H9 (cell line): ENCODE measurements around the gene PTPRN2. TPM values are rescaled to one million over a fixed set of nuclear protein-coding genes. Genes with fewer than 3 reads are reported as not detected.

Experiments used
- DNase-seq: peaks from one replicate; pipeline ENCODE4 v3.0.0-alpha.2; 2017
- H2AFZ ChIP-seq: one replicate; pipeline ENCODE4 v1.6.1; 2013; ENCODE audit warnings: mild to moderate bottlenecking, low read length, control low read depth, moderate library complexity
- H2AK5ac ChIP-seq: 2 replicates; pipeline ENCODE4 v1.6.1; 2013; ENCODE audit warnings: low read length, control low read depth, mixed read lengths; ENCODE audit not compliant: insufficient read length
- H2BK120ac ChIP-seq: one replicate; pipeline ENCODE4 v1.6.1; 2013; ENCODE audit warnings: low read depth, mild to moderate bottlenecking, low read length, control low read depth, inconsistent platforms; ENCODE audit not compliant: poor library complexity, severe bottlenecking
- H2BK12ac ChIP-seq: 2 replicates; pipeline ENCODE4 v1.6.1; 2013; ENCODE audit warnings: low read length, control low read depth, mixed read lengths, low read depth; ENCODE audit not compliant: insufficient read length
- H2BK15ac ChIP-seq: 2 replicates; pipeline ENCODE4 v1.6.1; 2013; ENCODE audit warnings: low read depth, low read length, control low read depth
- H2BK20ac ChIP-seq: one replicate; pipeline ENCODE4 v1.6.1; 2013; ENCODE audit warnings: low read depth, mild to moderate bottlenecking, low read length, control low read depth, inconsistent platforms; ENCODE audit not compliant: poor library complexity, severe bottlenecking
- H2BK5ac ChIP-seq: 2 replicates; pipeline ENCODE4 v1.6.1; 2013; ENCODE audit warnings: low read length, control low read depth, mixed read lengths; ENCODE audit not compliant: insufficient read length
- H3K14ac ChIP-seq: 2 replicates; pipeline ENCODE4 v1.6.1; 2013; ENCODE audit warnings: low read length, control low read depth; ENCODE audit not compliant: insufficient read depth
- H3K18ac ChIP-seq: 2 replicates; pipeline ENCODE4 v1.6.1; 2013; ENCODE audit warnings: low read depth, mild to moderate bottlenecking, mixed read lengths, low read length, control low read depth; ENCODE audit not compliant: insufficient read length
- H3K23ac ChIP-seq: 2 replicates; pipeline ENCODE4 v1.6.1; 2013; ENCODE audit warnings: low read length, control low read depth, mixed read lengths, low read depth; ENCODE audit not compliant: insufficient read length
- H3K23me2 ChIP-seq: 2 replicates; pipeline ENCODE4 v1.6.1; 2013; ENCODE audit warnings: low read depth, mild to moderate bottlenecking, mixed read lengths, low read length, control low read depth; ENCODE audit not compliant: insufficient read length, poor library complexity, severe bottlenecking
- H3K27ac ChIP-seq: 2 replicates; pipeline ENCODE4 v1.5.1; 2013; ENCODE audit warnings: low read length, control low read depth, mixed read lengths, low read depth; ENCODE audit not compliant: insufficient read length
- H3K27me3 ChIP-seq: 2 replicates; pipeline ENCODE4 v1.6.1; 2013; ENCODE audit warnings: low read length, control low read depth, inconsistent platforms; ENCODE audit not compliant: insufficient read depth
- H3K4ac ChIP-seq: 2 replicates; pipeline ENCODE4 v1.6.1; 2013; ENCODE audit warnings: low read depth, mild to moderate bottlenecking, control low read depth, inconsistent platforms, low read length, moderate library complexity
- H3K4me1 ChIP-seq: 2 replicates; pipeline ENCODE4 v1.6.1; 2013; ENCODE audit warnings: low read length, control low read depth, inconsistent platforms; ENCODE audit not compliant: insufficient read depth
- H3K4me2 ChIP-seq: 2 replicates; pipeline ENCODE4 v1.6.1; 2013; ENCODE audit warnings: low read length, control low read depth, mixed read lengths; ENCODE audit not compliant: insufficient read length, insufficient read depth
- H3K56ac ChIP-seq: 2 replicates; pipeline ENCODE4 v1.6.1; 2013; ENCODE audit warnings: low read depth, mild to moderate bottlenecking, mixed read lengths, low read length, control low read depth; ENCODE audit not compliant: insufficient read length
- H3K79me1 ChIP-seq: 2 replicates; pipeline ENCODE4 v1.6.1; 2013; ENCODE audit warnings: low read depth, mild to moderate bottlenecking, moderate library complexity, low read length, control low read depth, inconsistent platforms; ENCODE audit not compliant: insufficient read depth, poor library complexity, severe bottlenecking
- H3K79me2 ChIP-seq: 2 replicates; pipeline ENCODE4 v1.6.1; 2013; ENCODE audit warnings: low read length, control low read depth, inconsistent platforms; ENCODE audit not compliant: insufficient read depth
- H3K9ac ChIP-seq: 2 replicates; pipeline ENCODE4 v1.6.1; 2013; ENCODE audit warnings: low read length, control low read depth, mixed read lengths; ENCODE audit not compliant: insufficient read length; ENCODE audit errors: extremely low read depth
- H3K9me3 ChIP-seq: one replicate; pipeline ENCODE4 v1.6.1; 2013; ENCODE audit warnings: low read depth, low read length, inconsistent platforms; ENCODE audit not compliant: control insufficient read depth
- H3T11ph ChIP-seq: one replicate; pipeline ENCODE4 v1.6.1; 2013; ENCODE audit warnings: mild to moderate bottlenecking, low read length, control low read depth, inconsistent platforms
- H4K20me1 ChIP-seq: one replicate; pipeline ENCODE4 v1.6.1; 2013; ENCODE audit not compliant: control insufficient read depth, insufficient read length, insufficient read depth
- H4K5ac ChIP-seq: 2 replicates; pipeline ENCODE4 v1.6.1; 2013; ENCODE audit warnings: low read depth, mild to moderate bottlenecking, mixed read lengths, low read length, control low read depth; ENCODE audit not compliant: insufficient read length
- H4K8ac ChIP-seq: replicated peaks from 2 replicates; pipeline ENCODE4 v1.6.1; 2013; ENCODE audit warnings: low read length, control low read depth, mixed read lengths, low read depth; ENCODE audit not compliant: insufficient read length
- H4K91ac ChIP-seq: 2 replicates; pipeline ENCODE4 v1.6.1; 2013; ENCODE audit warnings: low read depth, mild to moderate bottlenecking, moderate library complexity, mixed read lengths, low read length, control low read depth; ENCODE audit not compliant: insufficient read length
- H3K27ac Mint-ChIP-seq, 3 experiments: 2 replicates in 2 of 3; 3 replicates in 1 of 3; pipeline ENCODE4 v1.8.0; 2020 to 2021; ENCODE audit warnings: mixed read lengths in 3 of 3, mild to moderate bottlenecking in 1 of 3, moderate library complexity in 1 of 3
- H3K27me3 Mint-ChIP-seq: 2 replicates; pipeline ENCODE4 v1.8.0; 2021; ENCODE audit warnings: low read depth, mild to moderate bottlenecking, moderate library complexity, mixed read lengths
- H3K36me3 Mint-ChIP-seq, 3 experiments: 2 replicates in 2 of 3; 3 replicates in 1 of 3; pipeline ENCODE4 v1.8.0; 2020 to 2021; ENCODE audit warnings: low read depth in 3 of 3, mixed read lengths in 3 of 3; ENCODE audit not compliant: insufficient read depth in 1 of 3
- H3K4me1 Mint-ChIP-seq, 2 experiments: 2 replicates each; pipeline ENCODE4 v1.8.0; 2020; ENCODE audit warnings: mixed read lengths in 2 of 2
- H3K4me3 Mint-ChIP-seq, 2 experiments: 2 replicates in 1 of 2; 3 replicates in 1 of 2; pipeline ENCODE4 v1.8.0; 2020 to 2021; ENCODE audit warnings: mild to moderate bottlenecking in 2 of 2, mixed read lengths in 2 of 2, moderate library complexity in 1 of 2
- H3K9me3 Mint-ChIP-seq, 2 experiments: 2 replicates in 1 of 2; 3 replicates in 1 of 2; pipeline ENCODE4 v1.8.0; 2020; ENCODE audit warnings: mild to moderate bottlenecking in 2 of 2, mixed read lengths in 2 of 2, moderate library complexity in 1 of 2
- CTCF ChIP-seq: fragments of 200-600 bp; sonication (generic); conservative IDR thresholded peaks from 3 replicates; pipeline ENCODE4 v1.8.0; 2021; ENCODE audit warnings: antibody characterized with exemption, mild to moderate bottlenecking
- WGBS: extraction: QIAGEN DNeasy Blood & Tissue Kit; methylation state at CpG from one replicate; pipeline ENCODE4 v1.1.7; 2013; ENCODE audit warnings: missing lambda C conversion rate, low lambda C conversion rate, mixed read lengths; ENCODE audit not compliant: insufficient read length; ENCODE audit errors: extremely low coverage; 5-methylcytosine and 5-hydroxymethylcytosine counted together
- total RNA-seq: library from RNA; stranded (reverse); gene quantifications from 2 replicates; pipeline ENCODE4 v1.2.1, GENCODE V29; 2021

Gene PTPRN2
- total RNA-seq, 1 experiment from 2014 or later, result 5.2 TPM

- H3K27me3 ChIP-seq, result no peaks in the 10 kb centered on the region
- H4K91ac ChIP-seq, result no peak overlapping the region
- no peak overlapping the region for H3K4ac ChIP-seq
- H3K23ac ChIP-seq, result no peak overlapping the region
- H4K20me1 ChIP-seq, result no peaks in the 10 kb centered on the region
- Mint-ChIP-seq H3K9me3 (peaks cover 0 to 3% of the 10 kb centered on the region in 2 experiments; a peak in 1 of 5 replicates), H3K27me3 (no peaks in the 10 kb centered on the region; the same call in 1 of the 2 replicates), H3K27ac (peak overlapping the region in 1 of 3 experiments; percentile 84; a peak in 1 of 7 replicates), H3K36me3 (no peaks in the 10 kb centered on the region; a peak in 2 of 7 replicates), H3K4me3 (no peak overlapping the region), H3K4me1 (peaks cover 17 to 21% of the 10 kb centered on the region in 2 experiments)
- no peak overlapping the region for H4K8ac ChIP-seq
- H3K27ac ChIP-seq, result no peak overlapping the region
- H3K9ac ChIP-seq, result no peak overlapping the region
- H3K4me1 ChIP-seq, result no peaks in the 10 kb centered on the region
- no peak overlapping the region for H4K5ac ChIP-seq
- TF ChIP-seq CTCF, result no peak
- H3K14ac ChIP-seq, result peak overlapping the region; percentile 24; the same call in 1 of the 2 replicates
- no peak overlapping the region for H2AK5ac ChIP-seq
- H2AFZ ChIP-seq, result no peak overlapping the region
- no peak overlapping the region for H3T11ph ChIP-seq
- H2BK20ac ChIP-seq, result no peak overlapping the region
- H3K79me1 ChIP-seq, result no peaks in the 10 kb centered on the region
- H3K79me2 ChIP-seq, result no peaks in the 10 kb centered on the region
- no peaks in the 10 kb centered on the region for H3K9me3 ChIP-seq
- no peak overlapping the region for H3K18ac ChIP-seq
- DNase-seq, result no peak
- no peak overlapping the region for H3K56ac ChIP-seq
- no peak overlapping the region for H3K4me2 ChIP-seq
- H3K23me2 ChIP-seq, result no peaks in the 10 kb centered on the region
- no peak overlapping the region for H2BK5ac ChIP-seq
- no CpG with 5 or more reads among the region's 23 CpGs for WGBS
- H2BK15ac ChIP-seq, result no peak overlapping the region
- no peak overlapping the region for H2BK12ac ChIP-seq
- H2BK120ac ChIP-seq, result no peak overlapping the region
Observed at GRCh38 chr7:158404031-158404761, 183.4 kb downstream of the PTPRN2 start.
